ENCODE data around the gene GUCY1A2. TPM values are rescaled to one million over a fixed set of nuclear protein-coding genes. Genes with fewer than 3 reads are reported as not detected.
"Not testable (repeated sequence)": the region's sequence is repeated elsewhere in the genome, so short reads cannot be mapped to it uniquely, and the experiment has no call there.

GUCY1A2 gene
- polyA plus RNA-seq, 4 donors, result 2.2 to 3.2 (median 2.7) TPM

GRCh38 chr11:106848526-106848925, 169.8 kb downstream of the GUCY1A2 start:
- DNase-seq (ENCODE audit: low read depth in 4 of 4, low spot score in 2 of 4), result no peak

- DNase-seq (ENCODE audit: low read depth in 4 of 4, low spot score in 2 of 4), result no peak
Measured at GRCh38 chr11:106842134-106842533, 176.1 kb downstream of the GUCY1A2 start.

GRCh38 chr11:106840947-106841346, 177.3 kb downstream of the GUCY1A2 start:
- DNase-seq (ENCODE audit: low read depth in 4 of 4, low spot score in 2 of 4), result no peak

GRCh38 chr11:106840146-106840545, 178.1 kb downstream of the GUCY1A2 start:
- no peak for DNase-seq (ENCODE audit: low read depth in 4 of 4, low spot score in 2 of 4)

- DNase-seq (ENCODE audit: low read depth in 4 of 4, low spot score in 2 of 4), result no peak
Measured at GRCh38 chr11:106834567-106834966, 183.7 kb downstream of the GUCY1A2 start.

GRCh38 chr11:106828976-106829375, 189.3 kb downstream of the GUCY1A2 start:
- no peak for DNase-seq (ENCODE audit: low read depth in 4 of 4, low spot score in 2 of 4)

- DNase-seq (ENCODE audit: low read depth in 4 of 4, low spot score in 2 of 4), result no peak
Measured at GRCh38 chr11:106828576-106828975, 189.7 kb downstream of the GUCY1A2 start.

GRCh38 chr11:106827687-106828086, 190.6 kb downstream of the GUCY1A2 start:
- DNase-seq (ENCODE audit: low read depth in 4 of 4, low spot score in 2 of 4), result no peak

- not testable (repeated sequence) for DNase-seq (ENCODE audit: low read depth in 4 of 4, low spot score in 2 of 4)
Measured at GRCh38 chr11:106826558-106826957, 191.7 kb downstream of the GUCY1A2 start.

- no peak for DNase-seq (ENCODE audit: low read depth in 4 of 4, low spot score in 2 of 4)
Measured at GRCh38 chr11:106821826-106822225, 196.4 kb downstream of the GUCY1A2 start.

- DNase-seq (ENCODE audit: low read depth in 4 of 4, low spot score in 2 of 4), result no peak
Measured at GRCh38 chr11:106821291-106821690, 197.0 kb downstream of the GUCY1A2 start.

GRCh38 chr11:106818443-106818842, 199.8 kb downstream of the GUCY1A2 start:
- DNase-seq (ENCODE audit: low read depth in 4 of 4, low spot score in 2 of 4), result no peak

- DNase-seq (ENCODE audit: low read depth in 4 of 4, low spot score in 2 of 4), result no peak
Measured at GRCh38 chr11:106815209-106815608, 203.1 kb downstream of the GUCY1A2 start.

- DNase-seq (ENCODE audit: low read depth in 4 of 4, low spot score in 2 of 4), result no peak
Measured at GRCh38 chr11:106813806-106814205, 204.5 kb downstream of the GUCY1A2 start.

GRCh38 chr11:106794058-106794457, 224.2 kb downstream of the GUCY1A2 start:
- DNase-seq (ENCODE audit: low read depth in 4 of 4, low spot score in 2 of 4), result no peak

GRCh38 chr11:106789406-106789805, 228.9 kb downstream of the GUCY1A2 start:
- DNase-seq (ENCODE audit: low read depth in 4 of 4, low spot score in 2 of 4), result no peak

- no peak for DNase-seq (ENCODE audit: low read depth in 4 of 4, low spot score in 2 of 4)
Measured at GRCh38 chr11:106787454-106787853, 230.8 kb downstream of the GUCY1A2 start.

GRCh38 chr11:106785913-106786650, 232.2 kb downstream of the GUCY1A2 start:
- no peak for DNase-seq (ENCODE audit: low read depth in 4 of 4, low spot score in 2 of 4)

- DNase-seq (ENCODE audit: low read depth in 4 of 4, low spot score in 2 of 4), result not testable (repeated sequence)
Measured at GRCh38 chr11:106777302-106777701, 241.0 kb downstream of the GUCY1A2 start.

GRCh38 chr11:106770489-106771085, 247.7 kb downstream of the GUCY1A2 start:
- no peak for DNase-seq (ENCODE audit: low read depth in 4 of 4, low spot score in 2 of 4)

- DNase-seq (ENCODE audit: low read depth in 4 of 4, low spot score in 2 of 4), result no peak
Measured at GRCh38 chr11:106765469-106766258, 252.6 kb downstream of the GUCY1A2 start.
